GM18520 (cell line): ENCODE results near the gene ACOX3.
"Not testable (repeated sequence)": the region's sequence is repeated elsewhere in the genome, so short reads cannot be mapped to it uniquely, and the experiment has no call there.

Experiments used
- ATAC-seq: cut with Tn5 transposase; IDR thresholded peaks from one replicate; pipeline ENCODE4 v1.9.1; 2021; ENCODE audit not compliant: unreplicated experiment

ACOX3 gene

GRCh38 chr4:8390577-8390976, 49.9 kb downstream of the ACOX3 start:
- no peak for ATAC-seq

GRCh38 chr4:8388528-8388870, 52.0 kb downstream of the ACOX3 start:
- no peak for ATAC-seq

GRCh38 chr4:8387615-8388527, 52.7 kb downstream of the ACOX3 start:
- no peak for ATAC-seq

- no peak for ATAC-seq
These were observed 53.3 kb downstream of the ACOX3 start for GRCh38 chr4:8387194-8387593.

- ATAC-seq = no peak
These were observed 53.8 kb downstream of the ACOX3 start for GRCh38 chr4:8386731-8387130.

- ATAC-seq = not testable (repeated sequence)
These were observed 54.4 kb downstream of the ACOX3 start for GRCh38 chr4:8386131-8386530.

- no peak for ATAC-seq
These were observed 54.9 kb downstream of the ACOX3 start for GRCh38 chr4:8385611-8386010.

- ATAC-seq = no peak
These were observed 55.4 kb downstream of the ACOX3 start for GRCh38 chr4:8385106-8385505.

GRCh38 chr4:8384397-8385060, 56.0 kb downstream of the ACOX3 start:
- ATAC-seq = no peak

GRCh38 chr4:8383451-8384160, 56.9 kb downstream of the ACOX3 start:
- no peak for ATAC-seq

- ATAC-seq = no peak
These were observed 57.5 kb downstream of the ACOX3 start for GRCh38 chr4:8383016-8383415.

GRCh38 chr4:8381814-8382581, 58.5 kb downstream of the ACOX3 start:
- no peak for ATAC-seq

GRCh38 chr4:8380511-8381415, 59.8 kb downstream of the ACOX3 start:
- no peak for ATAC-seq

GRCh38 chr4:8379771-8380170, 60.8 kb downstream of the ACOX3 start:
- ATAC-seq = no peak

- ATAC-seq = no peak
These were observed 61.2 kb downstream of the ACOX3 start for GRCh38 chr4:8379281-8379680.

GRCh38 chr4:8378776-8379175, 61.7 kb downstream of the ACOX3 start:
- no peak for ATAC-seq

- ATAC-seq = no peak
These were observed 62.3 kb downstream of the ACOX3 start for GRCh38 chr4:8378101-8378724.

- ATAC-seq = no peak
These were observed 63.1 kb downstream of the ACOX3 start for GRCh38 chr4:8377103-8378075.
